HG02798 (cell line): ENCODE results near the gene RPA3.
A peak's percentile ranks its signal among the peaks of the same experiment; 100 is the strongest.
"Not testable (repeated sequence)": the region's sequence is repeated elsewhere in the genome, so short reads cannot be mapped to it uniquely, and the experiment has no call there.

Source experiments
- ATAC-seq: cut with Tn5 transposase; IDR thresholded peaks from one replicate; pipeline ENCODE4 v1.9.1; 2021; ENCODE audit warnings: mild to moderate bottlenecking; ENCODE audit not compliant: unreplicated experiment, poor library complexity

RPA3 gene

DNA sequence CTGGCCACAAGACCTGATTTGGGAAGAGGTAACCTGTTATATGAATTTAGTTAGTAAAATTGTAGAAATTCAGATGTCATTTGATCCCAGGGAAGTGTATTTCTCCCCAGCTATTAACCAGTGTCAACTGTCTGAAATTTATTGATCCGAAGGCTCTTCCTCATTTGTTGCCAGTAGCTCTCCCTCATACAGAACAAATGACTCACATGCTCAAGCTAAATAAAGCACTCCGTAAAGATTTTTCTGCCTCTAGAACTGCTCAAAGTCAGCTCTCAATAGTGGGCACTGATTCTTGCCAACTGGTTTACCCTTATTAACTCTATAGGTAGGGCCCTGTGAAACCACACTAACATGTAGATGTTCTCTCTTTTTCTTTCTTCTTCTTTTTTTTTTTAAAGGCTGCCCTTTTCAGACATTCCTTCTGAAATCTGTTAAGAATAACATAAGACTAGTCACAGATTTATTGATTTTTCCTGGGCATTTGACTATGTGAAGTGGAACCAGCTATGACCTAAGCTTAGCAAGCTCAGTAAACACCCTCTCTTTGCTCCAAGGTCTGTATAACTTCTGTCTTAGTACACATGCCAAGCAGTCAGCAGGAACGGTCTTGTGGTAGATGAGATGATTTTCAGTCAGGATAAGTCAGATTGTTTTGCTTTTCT is 21.8 kb downstream of the RPA3 start:
- ATAC-seq: no peak

DNA sequence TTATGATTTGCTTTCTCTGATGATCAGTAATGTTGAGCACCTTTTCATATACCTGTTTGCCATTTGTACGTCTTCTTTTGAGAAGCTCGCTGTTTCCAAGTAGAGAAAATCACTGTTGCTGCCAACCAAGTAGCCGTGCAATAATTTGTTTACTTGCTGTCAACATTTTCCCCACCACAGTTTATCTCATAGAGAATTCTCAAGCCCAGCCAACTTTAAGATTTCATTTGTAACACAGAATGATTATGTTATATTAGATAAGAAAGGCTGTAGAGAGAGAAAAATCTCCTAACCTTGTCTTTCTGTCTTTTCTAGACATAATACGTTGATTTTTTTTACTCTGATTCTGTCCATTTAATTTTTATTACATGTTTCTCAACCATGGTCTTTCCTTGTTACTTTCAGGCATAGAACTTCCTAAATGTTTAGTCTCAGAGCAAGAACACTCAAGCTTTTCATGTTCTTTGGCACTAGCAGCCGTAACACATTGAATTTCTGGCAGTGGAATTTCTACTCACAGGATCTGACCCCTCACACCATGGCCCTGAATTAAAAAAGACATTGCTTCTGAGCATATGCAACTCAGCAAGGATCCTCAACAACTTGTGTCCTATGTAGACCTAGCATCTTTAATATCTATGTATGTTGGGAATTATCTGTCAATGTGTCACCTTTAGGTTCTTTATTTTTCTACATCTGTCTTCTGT is 23.1 kb downstream of the RPA3 start:
- no peak for ATAC-seq

DNA sequence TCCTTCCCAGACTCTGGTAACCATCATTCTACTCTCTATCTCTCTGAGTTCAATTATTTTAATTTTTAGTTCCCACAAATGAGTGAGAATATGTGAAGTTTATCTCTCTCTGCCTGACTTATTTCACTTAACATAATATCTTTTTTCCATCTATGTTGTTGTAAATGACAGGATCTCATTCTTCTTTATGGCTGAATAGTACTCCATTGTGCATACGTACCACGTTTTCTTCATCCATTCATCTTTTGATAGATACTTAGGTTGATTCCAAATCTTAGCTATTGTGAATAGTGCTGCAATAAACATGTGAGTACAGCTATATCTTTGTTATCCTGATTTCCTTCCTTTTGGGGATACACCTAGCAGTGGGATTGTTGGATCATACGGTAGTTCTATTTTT is 23.9 kb downstream of the RPA3 start:
- no peak for ATAC-seq

DNA sequence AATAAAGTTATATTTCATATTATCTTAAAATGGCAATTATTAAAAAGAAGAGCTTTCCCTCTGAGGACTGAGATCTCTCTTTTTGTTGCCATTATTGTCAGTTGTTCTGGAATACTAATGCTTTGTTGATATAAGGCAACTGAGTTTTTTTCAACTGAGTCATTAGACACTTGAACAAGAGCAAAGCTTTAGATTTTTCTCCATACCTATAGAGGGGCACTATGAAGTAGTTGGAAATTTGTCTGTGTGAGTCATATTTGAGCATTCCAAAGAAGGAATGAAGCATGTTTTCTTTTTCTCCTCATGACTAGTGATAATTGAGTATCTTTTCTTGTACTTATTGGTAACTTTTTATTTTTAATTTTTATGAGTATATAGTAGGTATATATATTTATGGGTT is 24.5 kb downstream of the RPA3 start:
- no peak for ATAC-seq

DNA sequence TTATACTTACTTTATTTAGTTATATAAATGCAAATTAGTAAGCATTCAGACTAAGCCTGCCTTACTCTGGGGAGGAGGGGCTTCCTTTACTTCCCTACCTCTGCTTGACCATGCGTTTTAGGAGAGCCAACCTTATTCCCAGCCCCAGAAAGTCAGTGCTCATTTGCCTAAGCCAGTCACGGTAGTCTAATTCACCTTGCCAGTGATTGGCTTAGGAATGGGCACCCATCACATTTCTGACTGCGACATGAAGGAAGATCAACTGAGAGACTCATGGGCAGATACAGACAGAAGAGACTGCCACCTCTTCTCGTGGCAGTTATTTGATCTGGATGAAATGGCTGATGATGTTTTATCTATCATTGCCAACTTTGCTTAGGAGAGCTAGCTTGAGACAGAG is 29.5 kb downstream of the RPA3 start:
- no peak for ATAC-seq

DNA sequence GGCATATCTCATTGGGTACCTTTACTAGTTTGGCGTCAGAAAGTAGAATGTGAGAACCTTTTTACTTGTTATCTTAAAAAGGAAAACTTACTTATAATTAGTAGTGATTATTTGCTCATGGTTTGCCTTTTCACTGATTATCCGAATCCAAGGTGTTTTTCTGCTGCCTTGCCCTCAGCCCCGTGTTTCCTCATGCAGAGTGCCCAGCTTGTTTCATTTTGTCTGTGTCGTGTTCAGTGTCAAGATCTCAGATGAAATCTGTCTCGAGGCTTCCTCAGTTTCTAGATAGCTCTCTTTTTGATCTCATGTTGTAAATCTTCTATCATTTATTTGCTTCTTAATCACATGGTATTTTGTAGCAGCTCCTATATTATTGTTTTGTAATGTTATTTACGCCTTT is 30.1 kb downstream of the RPA3 start:
- ATAC-seq: no peak

DNA sequence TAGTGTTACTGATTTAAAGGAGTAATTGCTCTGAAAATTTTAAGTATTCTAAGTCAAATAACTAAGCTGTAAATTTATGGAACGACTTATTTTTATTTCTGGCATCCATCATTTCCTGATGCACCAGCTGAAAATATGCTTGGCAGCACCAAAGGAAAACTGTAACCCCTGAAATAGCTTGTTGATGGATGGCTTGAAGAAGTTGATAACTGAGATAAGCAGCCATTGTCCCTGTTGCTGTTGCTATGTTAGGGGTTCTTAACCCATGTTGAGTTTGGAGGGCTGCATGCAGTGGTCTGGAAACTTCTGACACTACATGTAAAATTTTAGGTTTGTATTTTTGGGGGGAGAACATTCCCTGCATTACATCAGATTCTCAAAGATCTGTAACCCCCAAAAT is 30.6 kb downstream of the RPA3 start:
- no peak for ATAC-seq

DNA sequence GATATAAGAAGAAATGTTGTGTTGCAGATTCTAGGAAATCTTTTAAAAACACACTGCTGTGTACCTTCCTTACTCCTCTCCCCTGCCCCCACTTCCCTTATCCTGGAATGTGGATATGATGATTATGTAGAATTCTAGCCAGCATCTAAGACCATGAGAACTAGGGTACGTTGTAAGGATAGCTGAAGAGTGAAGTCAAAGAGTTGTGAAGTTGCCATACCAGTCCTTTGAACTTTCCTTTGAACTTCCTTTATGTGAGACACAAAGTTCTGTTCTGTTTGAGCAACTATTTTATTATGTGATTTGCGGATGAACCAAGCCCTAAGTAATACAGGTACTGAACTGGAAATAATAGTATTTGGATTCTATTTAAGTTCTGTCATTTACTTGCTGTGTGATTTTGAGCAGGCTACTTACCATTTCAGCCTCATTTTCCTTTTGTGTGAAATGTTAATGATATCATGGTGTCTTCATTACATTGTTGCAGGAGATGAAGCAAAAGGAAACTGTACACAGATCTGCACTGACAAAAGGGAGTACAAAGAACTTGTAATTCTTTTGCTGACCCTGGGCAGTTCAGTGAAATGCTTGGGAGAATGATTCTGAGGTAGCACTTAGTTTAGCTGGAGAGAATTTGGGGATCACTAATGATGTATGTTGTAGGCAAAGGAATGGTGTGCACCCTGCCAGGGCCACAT is 31.4 kb downstream of the RPA3 start:
- ATAC-seq: no peak

DNA sequence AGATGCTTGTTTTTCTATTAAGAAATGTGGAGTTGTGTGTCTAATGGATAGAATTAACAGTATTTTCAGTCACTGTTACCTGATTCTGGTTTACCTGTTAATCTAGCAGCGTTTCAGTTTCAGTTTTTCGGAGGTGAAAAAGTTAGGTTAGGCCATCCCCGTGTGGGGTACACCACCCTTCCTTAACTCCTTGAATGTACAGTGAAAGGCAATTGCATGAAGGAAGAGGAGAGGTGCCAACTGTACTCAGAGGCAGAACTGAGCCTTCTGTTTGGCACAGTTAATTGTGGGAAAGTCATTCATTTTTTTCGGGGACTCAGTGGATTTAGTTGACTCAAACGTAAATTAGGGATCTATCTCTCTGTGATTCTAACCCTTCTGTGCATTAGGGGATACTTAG is 35.5 kb downstream of the RPA3 start:
- no peak for ATAC-seq

DNA sequence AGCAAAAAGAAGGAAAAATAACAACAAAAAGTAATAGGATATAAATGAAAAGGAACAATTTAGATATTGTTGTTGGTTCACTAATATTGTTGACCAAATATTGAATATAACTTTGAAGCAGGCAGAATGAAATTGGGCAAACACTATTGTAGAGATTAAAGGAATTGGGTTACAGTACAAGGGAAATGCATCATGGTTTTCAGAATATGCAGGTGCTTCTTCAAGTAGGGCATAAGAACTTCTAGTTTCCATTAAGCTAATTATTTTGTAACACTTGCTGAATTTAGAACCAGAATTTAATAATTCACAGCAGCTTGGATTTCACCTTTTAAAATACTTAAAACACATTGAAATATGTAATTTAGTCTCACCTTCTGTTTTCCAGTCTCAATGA is 36.5 kb downstream of the RPA3 start:
- ATAC-seq: no peak

DNA sequence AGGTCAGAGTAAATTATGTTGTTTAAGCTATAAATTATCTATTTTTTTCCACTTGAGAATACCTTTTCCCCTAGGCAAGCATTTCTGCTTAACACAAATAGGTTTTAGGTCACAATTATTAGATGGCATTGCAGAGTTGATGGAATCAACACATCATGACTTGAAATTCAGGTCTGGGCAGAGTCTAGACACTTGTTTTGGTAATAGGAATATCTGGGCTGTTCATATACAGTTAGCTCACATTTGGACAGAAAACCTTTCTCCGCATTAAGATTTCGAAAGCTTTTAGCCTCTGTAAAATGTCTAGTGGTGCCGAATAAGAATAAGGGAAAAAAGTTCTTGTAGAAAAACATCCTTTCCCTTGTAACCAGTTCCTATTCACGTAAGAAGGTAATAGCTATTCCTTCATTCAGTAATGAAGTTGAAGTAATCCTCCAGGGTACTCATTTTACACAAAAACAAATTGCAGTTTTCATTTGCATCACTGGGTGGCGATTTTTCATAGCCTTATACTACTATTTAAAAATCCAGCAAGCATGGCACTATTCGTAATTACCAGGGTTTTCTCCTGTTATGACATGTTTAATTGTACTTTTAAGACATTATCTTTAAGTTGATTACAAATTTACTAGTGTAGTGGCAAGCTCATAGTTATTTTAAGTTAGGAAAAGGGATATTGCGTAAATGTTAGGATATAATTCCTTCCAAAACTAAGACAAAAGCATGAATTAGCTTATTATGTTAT is 37.0 kb downstream of the RPA3 start:
- peak; percentile 72 for ATAC-seq

DNA sequence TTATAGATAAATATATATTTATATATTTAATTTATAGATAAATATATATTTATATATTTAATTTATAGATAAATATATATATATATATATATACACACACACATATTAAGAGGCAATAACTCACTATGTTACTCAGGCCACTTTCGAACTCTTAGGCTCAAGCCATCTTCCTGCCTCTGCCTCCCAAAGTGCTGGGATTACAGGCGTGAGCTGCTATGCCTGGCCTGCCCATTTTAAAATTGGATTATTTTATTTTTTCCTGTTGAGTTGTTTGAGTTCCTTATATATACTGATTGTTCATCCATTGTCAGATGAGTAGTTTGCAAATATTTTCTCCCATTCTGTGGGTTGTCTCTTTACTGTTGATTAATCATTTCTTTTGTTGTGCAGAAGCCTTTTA is 38.8 kb downstream of the RPA3 start:
- ATAC-seq: not testable (repeated sequence)

DNA sequence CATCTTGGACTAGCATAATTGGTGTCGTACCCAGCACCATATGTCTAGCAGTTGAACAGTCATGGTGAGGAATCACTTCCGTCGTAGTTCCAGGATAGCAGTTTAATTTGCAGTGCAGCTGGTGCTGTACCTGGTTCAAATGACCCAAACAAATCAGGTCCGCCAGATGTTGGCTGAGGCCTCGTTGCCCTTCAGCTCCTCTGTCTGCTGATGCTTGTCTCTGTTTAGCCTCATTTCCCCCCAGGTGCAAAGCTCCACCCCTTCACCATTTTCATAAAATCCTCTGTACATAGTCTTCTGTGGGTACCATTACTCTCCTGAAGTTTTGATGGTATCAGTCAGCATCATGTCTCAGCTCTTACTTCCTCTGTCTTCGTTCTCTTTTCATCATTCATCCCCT is 42.7 kb downstream of the RPA3 start:
- ATAC-seq: no peak

DNA sequence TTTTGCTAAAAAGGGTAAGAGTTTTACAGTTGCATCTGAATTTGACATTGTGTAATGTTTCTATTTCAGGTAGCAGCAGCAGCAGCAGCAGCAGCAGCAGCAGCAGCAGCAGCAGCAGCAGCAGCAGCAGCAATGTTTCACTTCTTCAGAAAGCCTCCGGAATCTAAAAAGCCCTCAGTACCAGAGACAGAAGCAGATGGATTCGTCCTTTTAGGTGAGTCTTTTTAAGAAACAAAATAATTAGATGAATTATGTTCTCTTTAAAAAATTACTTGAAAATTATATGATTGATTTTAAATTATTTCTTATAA is 45.2 kb downstream of the RPA3 start:
- ATAC-seq: no peak

DNA sequence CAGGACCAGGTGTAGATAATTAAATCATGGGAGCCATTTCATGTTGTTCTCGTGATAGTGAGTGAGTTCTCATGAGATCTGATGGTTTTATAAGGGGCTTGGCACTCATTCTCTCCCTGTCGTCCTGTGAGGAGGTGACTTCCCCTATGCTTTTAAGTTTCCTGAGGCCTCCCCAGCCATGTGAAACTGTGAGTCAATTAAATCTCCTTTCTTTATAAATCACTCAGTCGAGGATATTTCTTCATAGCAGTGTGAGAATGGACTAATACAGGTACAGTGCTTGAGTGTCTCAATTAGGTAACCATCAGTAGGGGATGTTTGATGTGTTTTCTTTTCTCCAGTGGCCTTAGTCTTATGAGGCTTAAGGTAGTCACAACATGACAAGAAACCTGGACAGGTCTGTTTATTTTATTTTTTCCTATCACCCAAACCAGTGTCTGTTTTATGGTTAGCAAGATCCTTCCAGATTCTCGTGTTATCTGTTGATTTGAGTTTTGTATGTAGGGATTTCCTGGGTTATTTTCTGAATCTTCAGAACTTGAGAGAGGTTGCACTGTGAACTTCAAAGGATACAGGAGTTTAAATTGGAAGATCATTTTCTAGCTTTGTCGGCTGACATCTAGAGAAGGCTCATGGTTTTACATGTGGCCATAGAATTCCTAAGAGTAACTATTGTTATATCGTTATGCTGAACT is 45.7 kb downstream of the RPA3 start:
- ATAC-seq: no peak

DNA sequence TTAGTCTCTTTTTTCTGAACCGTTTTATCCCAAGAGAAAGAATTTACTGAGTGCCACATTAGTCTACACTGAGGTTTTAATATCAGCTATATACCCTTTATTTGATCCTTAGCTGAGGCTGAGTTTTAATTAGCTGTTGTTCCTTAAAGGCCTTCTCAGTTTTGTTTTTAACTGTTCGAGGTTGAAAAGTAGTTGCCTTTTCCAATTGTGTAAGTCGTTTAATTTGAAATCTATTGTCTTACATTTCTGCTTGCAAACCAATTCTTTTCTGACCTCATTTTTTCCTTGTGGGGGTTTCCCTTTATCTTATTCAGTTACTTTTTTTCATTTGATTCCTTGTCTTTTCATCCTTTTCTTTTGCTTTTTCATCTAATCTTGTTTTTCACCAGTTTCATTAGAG is 47.0 kb downstream of the RPA3 start:
- ATAC-seq: no peak

DNA sequence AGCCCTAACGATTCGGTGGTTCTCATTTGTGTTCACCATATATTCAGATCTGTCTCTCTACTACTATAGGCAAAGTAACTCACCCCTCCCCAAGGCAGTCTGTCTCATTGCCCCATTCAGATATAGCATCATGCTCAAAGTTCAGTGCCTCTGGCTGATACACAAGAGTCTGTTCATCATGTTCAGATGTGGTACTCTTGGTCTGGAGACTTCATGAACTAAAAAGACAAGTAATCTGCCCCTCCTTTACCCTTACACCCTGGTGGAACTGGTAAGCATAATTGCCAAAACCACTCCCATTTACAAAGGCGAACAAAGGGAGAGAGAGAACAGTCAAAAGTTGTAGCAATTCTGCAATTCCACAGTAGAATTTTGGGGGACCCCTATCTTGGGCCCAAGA is 47.9 kb downstream of the RPA3 start:
- no peak for ATAC-seq

DNA sequence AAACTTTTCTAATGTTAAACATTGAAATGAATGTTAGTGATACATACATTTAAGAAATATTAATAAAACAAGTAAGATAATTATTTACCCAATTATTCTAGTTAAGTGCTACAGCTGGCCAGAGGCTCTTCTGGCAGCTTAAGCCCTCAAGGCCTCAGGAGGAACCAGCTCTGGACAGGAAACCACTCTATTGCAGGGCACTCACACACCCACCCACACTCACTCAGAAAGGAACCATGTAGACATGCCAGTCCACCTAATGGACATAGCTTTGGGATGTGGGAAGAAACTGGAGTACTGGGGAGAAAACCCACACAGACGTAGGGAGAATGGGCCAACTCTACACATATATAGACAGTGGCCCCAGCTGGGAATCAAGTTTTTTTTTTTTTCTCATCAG is 49.7 kb downstream of the RPA3 start:
- ATAC-seq: no peak

DNA sequence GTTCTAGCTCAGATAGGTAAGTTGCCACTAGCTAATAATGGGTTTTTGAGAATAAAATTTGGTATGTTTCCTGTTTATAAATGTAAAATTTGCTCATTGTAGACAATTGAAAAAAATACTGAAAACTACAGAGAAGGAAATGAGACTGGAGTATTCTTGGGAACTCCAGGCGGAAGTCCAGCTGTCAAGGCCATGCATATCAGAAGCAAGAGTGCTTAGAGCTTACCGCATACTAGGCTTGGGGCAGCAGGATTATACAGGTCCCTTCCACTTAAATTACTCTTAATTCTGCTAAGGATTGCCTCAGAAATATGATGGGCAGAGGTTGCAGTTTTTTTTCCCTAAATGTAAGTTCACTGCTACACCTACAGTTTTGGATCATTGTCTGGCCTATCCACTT is 51.2 kb downstream of the RPA3 start:
- ATAC-seq: no peak

DNA sequence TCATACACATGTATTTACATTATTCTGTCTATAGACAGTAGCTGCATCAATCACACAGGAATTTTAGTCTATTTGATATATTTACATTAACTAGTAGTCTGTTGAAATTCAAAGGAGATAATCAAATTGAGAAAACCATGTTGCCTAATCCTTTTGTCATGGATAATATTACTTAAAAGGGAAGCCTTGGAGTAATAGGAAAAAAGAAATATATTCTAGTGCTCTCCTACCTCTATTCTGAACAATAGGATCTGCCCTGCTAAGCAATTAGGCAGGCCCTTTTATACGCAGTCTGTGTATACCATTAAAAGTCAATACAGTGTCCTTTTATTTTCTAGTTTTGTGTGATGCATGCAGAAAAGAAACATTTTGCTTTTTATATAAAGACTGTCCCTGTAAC is 53.4 kb downstream of the RPA3 start:
- ATAC-seq: no peak

DNA sequence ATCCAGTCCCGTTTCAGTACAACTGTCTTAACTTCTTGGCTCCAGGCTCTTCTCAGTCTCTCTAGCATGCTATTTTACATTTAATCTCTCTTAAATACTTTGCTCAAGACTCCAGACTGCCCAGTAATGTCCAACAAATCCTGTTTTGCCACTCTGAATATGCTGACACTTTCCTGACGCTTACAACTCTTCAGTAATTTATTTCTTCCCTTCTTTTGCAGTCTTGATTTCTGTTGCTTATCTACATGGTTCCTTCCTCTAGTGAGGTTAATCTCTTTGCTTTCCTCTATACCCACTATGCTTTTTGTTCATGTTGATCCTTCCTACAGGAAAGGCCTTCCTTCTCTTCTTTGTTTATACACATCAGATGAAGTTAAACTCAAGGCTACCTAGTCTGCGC is 54.1 kb downstream of the RPA3 start:
- ATAC-seq: no peak
